Stimulated activated CD4-positive, alpha-beta T cell treated with anti-CD3 and anti-CD28 coated beads, Interleukin-12 subunit alpha, Interleukin-12 subunit beta, amount 100 ng/mL, for 4 hours (primary cell): ENCODE measurements around the gene SLC38A2.
"Not testable (repeated sequence)": the region's sequence is repeated elsewhere in the genome, so short reads cannot be mapped to it uniquely, and the experiment has no call there.

Source experiments
- DNase-seq: peaks from one replicate; pipeline ENCODE4 v3.0.0-alpha.2; 2020

Gene SLC38A2

GRCh38 chr12:46359667-46360280 lies 12.8 kb downstream of the SLC38A2 start:
- no peak for DNase-seq

DNA sequence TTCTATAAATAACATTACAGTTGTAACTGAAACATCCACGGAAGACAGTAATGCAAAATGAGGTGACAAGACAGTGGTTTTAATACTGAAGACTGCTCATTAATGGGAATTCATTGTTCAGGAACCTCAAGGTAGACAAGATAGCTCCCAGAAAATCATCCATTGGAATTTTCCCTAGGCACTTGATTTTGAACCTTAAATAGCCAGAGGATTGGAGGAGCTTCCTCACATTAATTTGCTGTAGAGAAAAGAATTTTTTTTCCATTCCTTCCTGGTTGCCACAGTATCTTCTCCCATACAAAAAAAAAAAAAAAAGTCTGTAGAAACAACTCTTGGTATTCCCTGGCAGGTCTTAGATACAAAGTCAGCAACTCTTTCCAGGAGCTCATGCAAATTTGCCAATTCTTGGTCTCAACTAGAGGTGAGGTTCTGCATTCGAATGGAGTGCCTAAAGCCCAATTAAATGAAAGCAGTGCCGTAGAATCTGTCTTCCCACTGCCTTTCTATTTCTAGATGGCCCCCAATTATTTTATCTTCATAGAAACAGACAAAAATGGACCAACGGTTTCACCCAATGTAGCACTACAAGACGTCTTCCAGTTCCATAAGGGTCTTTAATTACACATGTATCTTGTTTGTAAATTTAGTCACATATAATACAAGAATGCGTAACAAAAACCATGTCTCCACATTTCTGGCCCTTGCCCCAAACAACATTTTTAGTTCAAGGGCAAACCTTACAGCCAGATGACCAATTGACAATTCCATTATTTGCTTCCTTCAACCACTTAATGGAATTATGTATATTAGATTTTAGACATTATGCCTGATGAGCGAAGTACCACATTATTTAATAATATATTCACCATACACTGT lies 13.5 kb downstream of the SLC38A2 start:
- DNase-seq = no peak

- no peak for DNase-seq
Observed at GRCh38 chr12:46358325-46358700, 14.3 kb downstream of the SLC38A2 start.

DNA sequence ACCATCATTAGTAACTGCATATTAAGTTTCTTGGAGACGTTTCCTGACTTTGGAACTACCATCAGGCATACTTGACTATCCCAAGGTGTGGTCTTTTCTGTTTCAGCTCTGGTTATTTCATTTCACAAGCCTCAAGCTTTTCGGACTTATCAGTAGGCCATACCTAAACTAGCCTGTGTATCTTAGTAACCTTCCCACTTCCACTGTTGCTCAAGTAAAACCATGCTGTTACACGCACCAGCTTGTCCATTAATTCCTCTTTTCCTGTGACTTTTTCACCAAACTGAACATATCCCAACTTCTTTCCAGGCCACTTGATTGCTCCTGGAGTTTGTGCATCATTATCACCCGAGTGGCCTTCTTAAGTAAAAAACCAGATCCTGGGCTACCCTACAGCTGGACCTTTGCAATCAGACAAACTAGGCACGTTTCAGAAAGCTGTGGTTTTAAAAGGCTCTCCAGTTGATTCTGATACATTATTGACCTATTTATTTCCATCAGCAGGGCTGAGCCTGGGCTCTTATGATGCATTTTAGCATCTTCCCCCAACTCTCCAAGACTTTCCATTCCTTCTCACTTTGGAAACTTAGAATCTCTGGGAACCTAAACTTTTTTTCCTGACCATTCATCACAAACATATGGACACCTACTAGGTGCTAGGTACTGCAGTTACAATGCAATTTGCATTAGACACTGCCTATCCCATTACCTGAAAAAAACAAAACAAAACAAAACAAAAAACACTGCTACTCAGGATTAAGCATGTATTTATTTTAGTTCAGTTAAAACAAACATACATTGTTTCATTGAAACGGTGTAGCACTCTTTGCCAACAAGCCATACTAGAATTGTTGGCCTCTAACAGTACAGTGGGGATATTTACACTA lies 14.9 kb downstream of the SLC38A2 start:
- no peak for DNase-seq

- no peak for DNase-seq
Observed at GRCh38 chr12:46356655-46357437, 15.7 kb downstream of the SLC38A2 start.

GRCh38 chr12:46354802-46355199 lies 17.8 kb downstream of the SLC38A2 start:
- no peak for DNase-seq

DNA sequence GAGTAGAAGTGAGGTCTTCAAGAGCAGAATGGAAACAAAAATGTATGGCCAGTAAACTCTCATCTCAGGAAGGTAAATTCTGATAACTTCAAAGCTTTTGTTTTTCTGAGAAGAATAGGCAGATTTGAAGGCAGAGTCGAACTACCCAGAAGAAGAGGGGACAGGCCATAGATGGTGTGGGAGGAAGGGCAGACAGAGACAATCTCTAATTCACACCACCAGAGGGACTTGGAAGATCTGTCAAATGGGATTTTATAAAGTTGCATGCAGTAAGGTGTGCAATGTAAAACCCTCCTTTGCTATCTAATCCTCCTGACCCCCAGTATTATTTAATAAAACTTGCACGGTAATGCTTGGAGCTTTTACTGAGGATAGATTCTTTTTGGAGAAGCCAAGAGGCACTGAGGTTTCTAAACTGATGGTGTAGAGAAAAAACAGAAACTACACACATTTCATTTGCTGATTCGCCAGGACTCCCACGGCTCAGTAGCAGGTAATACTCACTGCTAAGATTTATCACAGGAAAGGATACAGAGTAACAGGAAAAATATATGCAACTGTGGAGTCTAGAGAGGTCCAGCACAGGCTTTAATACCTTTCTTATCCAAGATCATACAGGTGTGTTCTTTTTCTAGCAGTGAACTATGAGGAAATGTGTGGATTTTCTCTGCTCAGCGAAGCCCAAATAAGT lies 18.3 kb downstream of the SLC38A2 start:
- no peak for DNase-seq

GRCh38 chr12:46351886-46352650 lies 20.5 kb downstream of the SLC38A2 start:
- no peak for DNase-seq

- DNase-seq = no peak
Observed at GRCh38 chr12:46351138-46351537, 21.4 kb downstream of the SLC38A2 start.

DNA sequence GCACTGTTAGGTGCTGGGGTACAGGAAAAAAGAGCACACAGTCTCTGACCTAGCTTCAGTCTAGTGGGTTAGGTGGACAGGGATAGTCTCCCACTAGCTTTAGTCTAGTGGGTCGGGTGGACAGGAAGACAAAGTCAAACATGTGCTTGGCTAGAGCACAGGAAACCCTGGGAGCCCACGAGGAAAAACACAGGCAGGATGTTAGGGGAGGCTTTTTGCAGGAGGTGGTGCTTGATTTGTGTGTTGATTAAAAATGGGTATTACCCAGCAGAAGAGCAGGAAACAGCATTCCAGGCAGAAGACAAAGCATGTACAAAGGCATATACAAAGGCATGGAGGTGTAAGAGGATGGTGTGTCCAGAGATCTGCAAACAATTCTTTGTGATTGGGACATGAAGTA lies 23.3 kb downstream of the SLC38A2 start:
- no peak for DNase-seq

- no peak for DNase-seq
Observed at GRCh38 chr12:46343118-46343852, 29.3 kb downstream of the SLC38A2 start.

- no peak for DNase-seq
Observed at GRCh38 chr12:46342562-46343033, 30.0 kb downstream of the SLC38A2 start.

- DNase-seq = no peak
Observed at GRCh38 chr12:46339051-46339450, 33.5 kb downstream of the SLC38A2 start.

DNA sequence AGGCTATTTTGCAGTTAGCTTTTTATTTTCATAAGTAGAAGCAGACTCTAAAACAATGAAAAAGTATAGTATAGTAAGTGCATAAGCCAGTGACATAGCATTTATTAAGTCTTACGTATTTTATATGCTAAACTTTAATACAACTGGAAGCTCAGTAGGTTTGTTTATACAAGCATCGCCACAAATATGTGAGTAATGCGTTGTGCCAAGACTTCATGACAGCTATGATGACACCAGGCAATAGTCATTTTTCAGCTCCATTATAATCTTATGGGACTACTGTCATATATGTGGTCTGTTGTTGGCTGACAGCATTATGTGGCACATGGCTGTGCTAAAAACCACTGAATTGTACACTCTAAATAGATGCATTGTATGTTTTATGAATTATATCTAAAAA lies 40.3 kb downstream of the SLC38A2 start:
- no peak for DNase-seq

GRCh38 chr12:46325075-46325474 lies 47.5 kb downstream of the SLC38A2 start:
- DNase-seq = not testable (repeated sequence)

GRCh38 chr12:46320731-46321130 lies 51.8 kb downstream of the SLC38A2 start:
- DNase-seq = no peak

DNA sequence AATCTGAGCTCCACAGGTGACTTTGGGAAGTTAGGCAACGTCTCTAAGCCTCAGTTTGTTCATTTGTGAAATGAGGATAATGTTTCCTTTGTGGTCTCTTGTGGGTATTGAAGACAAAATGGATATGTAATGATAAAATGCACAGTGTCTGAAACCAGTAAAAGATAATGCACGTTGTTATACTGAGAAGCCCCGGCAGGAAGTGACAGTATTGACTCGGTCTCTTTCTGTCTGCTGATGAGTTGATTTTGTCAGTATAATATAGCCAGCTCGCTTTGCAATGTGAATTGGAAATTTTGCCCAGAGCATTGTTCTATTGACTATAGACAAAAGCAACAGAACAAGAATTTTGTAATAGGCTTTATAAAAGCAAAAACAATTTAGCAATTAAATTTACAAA lies 54.5 kb downstream of the SLC38A2 start:
- no peak for DNase-seq
